SU-DHL-6 (cell line): ENCODE measurements around the gene TMEM120A.

Experiments used
- H2AFZ ChIP-seq: fragments of 200-600 bp; sonication (generic); 2 replicates; pipeline ENCODE4 v1.6.1; 2014; ENCODE audit warnings: low read depth, mild to moderate bottlenecking, moderate library complexity, mixed read lengths, antibody characterized with exemption, low read length; ENCODE audit not compliant: severe bottlenecking
- H3F3A ChIP-seq: fragments of 200-600 bp; shearing (Covaris generic); 2 replicates; pipeline ENCODE4 v1.6.0; 2016; ENCODE audit warnings: antibody characterized with exemption, mild to moderate bottlenecking; ENCODE audit not compliant: insufficient read depth
- H3K27ac ChIP-seq: fragments of 200-600 bp; sonication (generic); 2 replicates; pipeline ENCODE4 v1.5.1; 2016; ENCODE audit warnings: low read depth, mild to moderate bottlenecking, low read length, moderate library complexity, mixed read lengths
- H3K27me3 ChIP-seq: fragments of 200-600 bp; sonication (generic), shearing (Covaris generic); 2 replicates; pipeline ENCODE4 v1.6.0; 2014; ENCODE audit warnings: mild to moderate bottlenecking, low read length
- H3K36me3 ChIP-seq: fragments of 200-600 bp; sonication (generic); 2 replicates; pipeline ENCODE4 v1.6.1; 2014; ENCODE audit warnings: mild to moderate bottlenecking, low read length, mixed read lengths
- H3K4me2 ChIP-seq: fragments of 300-600, 200-600 bp; shearing (Covaris generic), sonication (generic); 2 replicates; pipeline ENCODE4 v1.6.0; 2014; ENCODE audit warnings: low read length, low read depth, mild to moderate bottlenecking; ENCODE audit not compliant: poor library complexity, severe bottlenecking
- H3K4me3 ChIP-seq: fragments of 200-600 bp; sonication (generic); 2 replicates; pipeline ENCODE4 v1.5.1; 2014; ENCODE audit warnings: antibody characterized with exemption, low read length, mild to moderate bottlenecking, mixed read lengths; ENCODE audit not compliant: insufficient read depth, poor library complexity, severe bottlenecking
- H3K79me2 ChIP-seq: fragments of 200-600 bp; sonication (generic); 2 replicates; pipeline ENCODE4 v1.6.1; 2014; ENCODE audit warnings: mild to moderate bottlenecking, low read length, moderate library complexity; ENCODE audit not compliant: insufficient read depth
- H3K9ac ChIP-seq: fragments of 200-600 bp; sonication (generic); 2 replicates; pipeline ENCODE4 v1.7.0; 2014; ENCODE audit warnings: mild to moderate bottlenecking, low read length
- H3K9me2 ChIP-seq: fragments of 200-600 bp; sonication (generic); replicated peaks from 2 replicates; pipeline ENCODE4 v1.6.1; 2014; ENCODE audit warnings: low read length; ENCODE audit not compliant: insufficient read depth
- H3K9me3 ChIP-seq: fragments of 200-600 bp; sonication (generic); 2 replicates; pipeline ENCODE4 v1.6.1; 2014; ENCODE audit warnings: low read length, mixed read lengths; ENCODE audit not compliant: insufficient read depth
- H4K20me1 ChIP-seq: fragments of 200-600 bp; sonication (generic); 2 replicates; pipeline ENCODE4 v1.6.1; 2014; ENCODE audit warnings: low read depth, mild to moderate bottlenecking, antibody characterized with exemption, low read length, moderate library complexity, mixed read lengths
- EZH2phosphoT487 ChIP-seq: fragments of 200-600 bp; sonication (generic), shearing (Covaris generic); conservative IDR thresholded peaks from 2 replicates; pipeline ENCODE4 v1.6.1; 2018; ENCODE audit warnings: mild to moderate bottlenecking, antibody characterized with exemption, low read length, moderate library complexity, mixed read lengths
- TF ChIP-seq, protein P1 (sequence below): fragments of 200-600 bp; sonication (generic); IDR thresholded peaks from one replicate; pipeline ENCODE4 v1.5.1; 2017; ENCODE audit warnings: antibody characterized with exemption, mild to moderate bottlenecking, low read length, moderate library complexity; ENCODE audit not compliant: insufficient read depth, poor library complexity, severe bottlenecking

The TMEM120A gene

DNA sequence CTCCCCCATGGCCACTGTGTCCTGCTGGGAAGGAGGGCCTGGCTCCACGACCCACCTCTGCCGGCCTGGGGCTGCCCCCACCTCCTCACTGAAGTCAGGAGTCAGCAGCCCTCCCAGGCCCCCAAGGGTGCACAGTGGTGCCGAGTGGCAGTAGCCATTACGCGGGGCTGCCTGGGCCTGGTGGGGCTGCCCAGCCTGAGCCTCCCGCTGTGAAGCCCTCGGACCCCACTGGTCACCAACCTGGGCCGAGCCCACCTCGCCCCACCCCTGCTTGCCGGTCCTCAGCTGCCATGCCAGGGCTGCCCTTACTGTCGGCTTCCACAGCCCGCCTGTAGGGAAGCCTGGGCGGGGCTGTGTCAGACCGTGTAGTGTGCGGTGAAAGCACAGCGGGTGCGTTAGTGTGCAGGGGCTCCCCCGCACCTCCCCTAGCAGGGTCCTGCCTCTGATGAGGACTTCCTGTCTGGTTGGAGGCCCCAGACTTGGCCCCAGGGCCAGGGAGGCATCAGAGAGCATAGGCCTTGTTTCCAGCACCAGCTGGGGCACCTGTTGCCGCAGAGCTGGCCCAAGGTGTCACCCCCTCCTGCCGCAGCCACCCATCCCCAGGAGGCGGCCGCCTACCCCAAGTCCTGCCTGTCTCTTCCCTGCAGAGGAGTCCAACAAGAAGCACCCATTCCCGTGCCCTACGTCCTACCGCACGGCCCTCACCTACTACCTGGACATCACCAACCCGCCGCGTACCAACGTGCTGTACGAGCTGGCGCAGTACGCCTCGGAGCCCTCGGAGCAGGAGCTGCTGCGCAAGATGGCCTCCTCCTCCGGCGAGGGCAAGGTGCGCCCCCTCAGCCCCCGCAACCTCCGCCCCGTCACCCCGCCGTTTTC, 10.0 kb downstream of the TMEM120A start:
- no peaks in the 10 kb centered on the region for H3K79me2 ChIP-seq
- TF ChIP-seq, protein P1, sequence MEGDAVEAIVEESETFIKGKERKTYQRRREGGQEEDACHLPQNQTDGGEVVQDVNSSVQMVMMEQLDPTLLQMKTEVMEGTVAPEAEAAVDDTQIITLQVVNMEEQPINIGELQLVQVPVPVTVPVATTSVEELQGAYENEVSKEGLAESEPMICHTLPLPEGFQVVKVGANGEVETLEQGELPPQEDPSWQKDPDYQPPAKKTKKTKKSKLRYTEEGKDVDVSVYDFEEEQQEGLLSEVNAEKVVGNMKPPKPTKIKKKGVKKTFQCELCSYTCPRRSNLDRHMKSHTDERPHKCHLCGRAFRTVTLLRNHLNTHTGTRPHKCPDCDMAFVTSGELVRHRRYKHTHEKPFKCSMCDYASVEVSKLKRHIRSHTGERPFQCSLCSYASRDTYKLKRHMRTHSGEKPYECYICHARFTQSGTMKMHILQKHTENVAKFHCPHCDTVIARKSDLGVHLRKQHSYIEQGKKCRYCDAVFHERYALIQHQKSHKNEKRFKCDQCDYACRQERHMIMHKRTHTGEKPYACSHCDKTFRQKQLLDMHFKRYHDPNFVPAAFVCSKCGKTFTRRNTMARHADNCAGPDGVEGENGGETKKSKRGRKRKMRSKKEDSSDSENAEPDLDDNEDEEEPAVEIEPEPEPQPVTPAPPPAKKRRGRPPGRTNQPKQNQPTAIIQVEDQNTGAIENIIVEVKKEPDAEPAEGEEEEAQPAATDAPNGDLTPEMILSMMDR = no peak
- no peak for TF ChIP-seq EZH2phosphoT487

DNA sequence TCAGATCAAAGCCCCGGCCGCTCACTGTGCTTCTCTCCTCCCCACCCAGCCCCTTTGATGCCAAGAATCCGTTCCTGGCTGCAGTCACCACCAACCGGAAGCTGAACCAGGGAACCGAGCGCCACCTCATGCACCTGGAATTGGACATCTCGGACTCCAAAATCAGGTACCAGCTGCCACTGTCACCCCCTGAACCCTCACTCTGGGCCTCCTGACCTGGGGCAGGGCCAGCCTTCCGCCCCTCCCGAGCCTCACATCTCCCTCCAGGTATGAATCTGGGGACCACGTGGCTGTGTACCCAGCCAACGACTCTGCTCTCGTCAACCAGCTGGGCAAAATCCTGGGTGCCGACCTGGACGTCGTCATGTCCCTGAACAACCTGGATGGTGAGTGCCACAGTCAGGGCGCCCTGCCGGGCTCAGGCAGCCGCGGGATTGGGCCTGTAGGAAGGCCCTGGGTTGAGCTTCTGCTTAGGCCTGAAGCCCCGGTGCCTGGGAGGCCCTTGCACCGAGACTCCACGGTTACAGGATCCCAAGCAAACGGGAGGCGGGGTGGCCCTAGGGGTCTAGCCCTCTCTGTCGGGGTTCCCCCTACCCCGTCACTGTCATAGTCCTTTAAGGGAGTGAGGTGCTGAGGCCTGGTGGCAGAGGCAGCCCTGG, 10.8 kb downstream of the TMEM120A start:
- Histone ChIP-seq H3K9me2 (no peaks in the 10 kb centered on the region), H2AFZ (no peak overlapping the region), H4K20me1 (no peaks in the 10 kb centered on the region), H3K4me3 (no peak overlapping the region), H3K27me3 (no peaks in the 10 kb centered on the region), H3K9ac (no peak overlapping the region), H3K79me2 (no peaks in the 10 kb centered on the region), H3F3A (no peaks in the 10 kb centered on the region), H3K9me3 (no peaks in the 10 kb centered on the region), H3K27ac (no peak overlapping the region), H3K36me3 (no peaks in the 10 kb centered on the region), H3K4me2 (no peak overlapping the region)
- TF ChIP-seq, protein P1 = no peak
- TF ChIP-seq EZH2phosphoT487 = no peak

More for the DNA sequence above, 10.0 kb downstream of the TMEM120A start:
- Histone ChIP-seq H3F3A (no peaks in the 10 kb centered on the region), H3K9me3 (no peaks in the 10 kb centered on the region), H3K27me3 (no peaks in the 10 kb centered on the region), H2AFZ (no peak overlapping the region), H3K36me3 (no peaks in the 10 kb centered on the region), H3K27ac (no peak overlapping the region), H3K4me3 (no peak overlapping the region), H3K9ac (no peak overlapping the region), H3K4me2 (no peak overlapping the region), H4K20me1 (no peaks in the 10 kb centered on the region), H3K9me2 (no peaks in the 10 kb centered on the region)

DNA sequence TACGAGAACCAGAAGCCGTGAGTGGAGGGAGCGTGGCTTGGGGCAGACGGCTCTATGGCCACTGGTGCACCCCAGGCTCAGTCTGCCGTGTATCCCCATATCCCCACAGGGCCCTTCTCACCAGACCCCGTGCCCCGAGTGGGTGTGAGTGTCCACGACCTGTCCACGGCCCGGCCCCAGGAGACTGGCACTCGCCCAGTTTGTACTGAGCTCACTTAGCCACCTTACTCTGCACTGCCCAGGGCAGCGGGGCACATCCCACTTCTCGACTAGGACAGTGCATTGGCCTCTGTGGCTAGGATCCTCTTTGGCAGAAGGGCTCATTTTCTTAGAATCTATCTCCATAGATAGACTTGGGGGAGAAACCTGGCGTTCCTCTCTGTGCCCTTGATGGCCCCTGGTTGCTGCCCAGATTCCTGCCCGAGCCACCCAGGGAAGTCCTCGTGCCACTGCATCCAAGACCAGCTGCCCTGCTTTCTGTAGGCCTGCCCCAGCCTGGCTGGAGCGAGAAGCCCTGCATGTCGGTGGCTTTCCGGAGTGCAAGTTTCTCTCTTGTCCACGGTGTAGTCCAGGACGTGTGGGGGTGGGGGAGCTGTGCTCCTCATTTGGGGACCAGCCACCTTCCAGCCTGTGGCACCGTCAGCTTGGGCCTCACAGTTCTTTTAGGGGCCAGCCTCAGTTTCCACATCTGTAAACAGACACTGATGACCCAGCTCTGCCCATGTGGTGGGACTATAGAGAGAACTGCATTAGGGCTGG, 11.9 kb downstream of the TMEM120A start:
- no peaks in the 10 kb centered on the region for H3K9me3 ChIP-seq
- no peak overlapping the region for H2AFZ ChIP-seq
- H3K9ac ChIP-seq = no peak overlapping the region
- no peak overlapping the region for H3K27ac ChIP-seq
- H3K79me2 ChIP-seq = no peaks in the 10 kb centered on the region
- H3K9me2 ChIP-seq = no peaks in the 10 kb centered on the region
- no peak overlapping the region for H3K4me2 ChIP-seq
- TF ChIP-seq, protein P1 = no peak
- TF ChIP-seq EZH2phosphoT487 = no peak
- H3K4me3 ChIP-seq = no peak overlapping the region
- no peaks in the 10 kb centered on the region for H3K36me3 ChIP-seq
- H3F3A ChIP-seq = no peaks in the 10 kb centered on the region
- H3K27me3 ChIP-seq = no peaks in the 10 kb centered on the region
- no peaks in the 10 kb centered on the region for H4K20me1 ChIP-seq
